Activated naive CD8-positive, alpha-beta T cell treated with anti-CD3 and anti-CD28 coated beads for 36 hours (primary cell): ENCODE results near the gene EXOSC5. TPM values are rescaled to one million over a fixed set of nuclear protein-coding genes. Genes with fewer than 3 reads are reported as not detected.

Experiments
- total RNA-seq, 2 experiments: library from RNA; stranded (reverse); gene quantifications; one replicate each; pipeline ENCODE4 v1.2.3, GENCODE V29; 2021

Gene EXOSC5
- total RNA-seq, 2 experiments from 2014 or later, result 43.5 to 44.6 TPM

Other genes with a start within 250 kb of the EXOSC5 start
- under 1 TPM; 0.27 to 0.32 TPM for gene CYP2S1, start 204.1 kb downstream of the EXOSC5 start, total RNA-seq
- under 1 TPM; 0.41 to 0.42 TPM for gene AXL, start 178.1 kb downstream of the EXOSC5 start, total RNA-seq
- gene HNRNPUL1, start 133.0 kb downstream of the EXOSC5 start, total RNA-seq, result 100 to 1,000 TPM; 255 to 259 TPM
- gene CCDC97, start 87.2 kb downstream of the EXOSC5 start, total RNA-seq, result 10 to 100 TPM; 19.1 to 20.5 TPM
- 100 to 1,000 TPM; 152 to 154 TPM for gene TGFB1, start 43.4 kb downstream of the EXOSC5 start, total RNA-seq
- gene B9D2, start 33.2 kb downstream of the EXOSC5 start, total RNA-seq, result 1 to 10 TPM; 6.4 to 8.1 TPM
- gene TMEM91, start 20.8 kb downstream of the EXOSC5 start, total RNA-seq, result 1 to 10 TPM; 4.0 to 4.5 TPM
- 10 to 100 TPM; 21.3 to 28.0 TPM for gene BCKDHA, start 459 bp upstream of the EXOSC5 start, total RNA-seq
- under 1 TPM; 0.10 to 0.48 TPM for gene B3GNT8, start 30.0 kb upstream of the EXOSC5 start, total RNA-seq
- gene DMAC2, start 42.6 kb upstream of the EXOSC5 start, total RNA-seq, result 10 to 100 TPM; 54.5 to 63.0 TPM
- not detected for gene ERICH4, start 45.8 kb upstream of the EXOSC5 start, total RNA-seq
- gene CEACAM21, start 178.8 kb upstream of the EXOSC5 start, total RNA-seq, result 10 to 100 TPM; 36.5 to 37.5 TPM
- gene CEACAM4, start 229.7 kb upstream of the EXOSC5 start, total RNA-seq, result not detected